HG02938 (cell line): ENCODE measurements around the gene PTPRH.
"Not testable (repeated sequence)": the region's sequence is repeated elsewhere in the genome, so short reads cannot be mapped to it uniquely, and the experiment has no call there.

Source experiments
- ATAC-seq: cut with Tn5 transposase; IDR thresholded peaks from one replicate; pipeline ENCODE4 v1.9.1; 2021; ENCODE audit warnings: mild to moderate bottlenecking, moderate library complexity; ENCODE audit not compliant: unreplicated experiment

Gene PTPRH

DNA sequence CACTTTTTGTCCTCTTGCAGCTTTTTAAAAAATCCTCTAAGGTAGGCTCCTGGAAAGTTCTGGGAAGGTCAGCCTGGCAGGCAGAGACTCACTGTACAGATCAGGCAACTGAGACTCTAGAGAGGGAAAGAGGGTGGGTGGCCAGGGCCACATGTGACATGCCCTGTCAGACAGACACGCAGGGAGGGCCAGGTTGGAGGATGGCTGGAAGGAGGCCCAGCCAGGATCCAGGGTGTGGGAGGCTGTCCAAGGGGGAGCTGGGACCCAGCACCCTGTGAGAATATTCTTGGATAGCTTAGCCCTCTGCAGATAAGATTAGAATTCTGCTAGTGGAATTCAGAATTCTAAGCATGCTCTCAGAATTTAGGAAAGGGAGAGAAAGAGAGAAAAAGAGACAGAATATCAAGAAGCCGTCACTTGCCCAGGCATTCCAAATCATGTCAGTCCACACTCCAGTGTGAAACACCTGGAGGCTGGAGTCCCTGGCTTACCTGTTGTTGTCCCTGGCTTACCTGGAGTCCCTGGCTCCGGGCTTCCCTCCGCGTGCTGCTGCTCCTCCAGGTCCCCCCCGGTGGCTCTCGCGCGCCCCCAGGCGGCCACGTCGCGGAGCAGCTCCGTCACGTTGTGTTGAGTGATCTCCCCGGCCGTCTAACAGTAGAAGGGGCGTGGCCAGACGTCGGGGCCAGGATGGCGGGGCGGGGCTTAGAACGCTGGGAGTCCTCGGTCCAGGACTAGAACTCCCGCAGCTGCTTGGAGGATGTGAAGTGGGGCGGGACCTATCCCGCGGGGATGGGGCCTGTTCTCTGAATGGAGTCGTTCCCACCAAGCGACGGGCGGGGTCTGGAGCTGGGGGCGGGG, 48.9 kb downstream of the PTPRH start:
- ATAC-seq = no peak

DNA sequence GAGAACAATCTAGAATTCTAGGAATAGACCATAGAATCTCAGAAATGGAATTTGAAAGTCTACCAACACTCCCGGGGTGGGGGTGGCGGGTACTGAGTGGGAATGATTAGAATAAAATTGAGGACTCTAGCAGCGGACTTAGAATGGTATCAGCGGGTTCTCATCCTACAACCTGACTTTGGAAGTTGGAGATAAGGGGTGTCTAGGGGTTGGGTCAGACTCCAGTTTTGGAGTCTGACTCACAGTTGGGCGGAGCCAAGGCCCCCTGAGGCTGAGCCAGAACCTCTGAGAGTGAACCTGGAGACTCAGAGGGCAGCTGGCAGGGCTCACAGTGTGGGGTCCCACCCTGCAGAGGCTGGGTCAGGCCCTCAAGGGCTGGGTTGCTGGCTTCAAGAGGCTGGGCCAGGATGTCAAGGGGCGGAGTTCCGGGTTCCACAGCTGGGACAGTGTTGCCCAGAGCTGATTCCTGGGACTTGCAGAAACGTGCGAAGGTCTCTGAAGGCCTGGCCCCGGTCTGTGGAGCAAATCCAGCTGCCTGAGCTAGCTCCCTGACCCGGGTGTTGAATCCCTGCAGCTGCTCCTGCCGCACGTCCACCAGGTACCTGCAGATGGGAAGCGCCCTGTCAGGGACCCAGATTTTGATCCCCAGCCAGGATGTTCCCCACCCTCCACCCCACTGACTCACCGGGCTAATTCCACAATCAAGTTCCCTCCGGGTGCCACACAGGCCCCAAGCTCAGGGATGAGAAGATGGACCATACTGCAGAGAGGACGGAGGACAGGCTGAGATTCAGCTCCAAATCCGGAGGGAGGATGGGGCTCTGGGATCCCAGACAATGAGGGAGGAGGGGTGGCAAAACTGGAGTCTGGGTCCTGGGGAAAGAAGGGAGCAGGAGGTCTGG, 50.2 kb downstream of the PTPRH start:
- no peak for ATAC-seq

DNA sequence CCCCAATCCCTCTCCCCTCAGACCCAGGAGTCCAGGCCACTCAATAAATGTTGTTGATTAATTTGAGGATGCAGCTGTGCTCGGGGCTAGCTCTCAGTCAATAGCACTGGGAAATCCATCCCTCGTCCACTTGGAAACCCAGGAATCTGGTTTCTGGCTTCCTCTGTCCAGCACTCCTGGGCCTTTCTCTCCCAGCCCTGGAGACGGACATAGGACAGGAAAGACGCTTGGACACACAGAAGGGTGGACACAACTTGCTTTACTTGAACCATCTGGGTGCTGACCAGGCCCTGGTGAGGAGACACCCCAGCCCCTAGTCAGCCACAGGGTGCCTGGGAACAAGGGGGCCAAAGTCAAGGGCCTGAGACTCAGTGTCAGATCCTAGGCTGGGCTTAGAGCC, 50.9 kb downstream of the PTPRH start:
- ATAC-seq = no peak

DNA sequence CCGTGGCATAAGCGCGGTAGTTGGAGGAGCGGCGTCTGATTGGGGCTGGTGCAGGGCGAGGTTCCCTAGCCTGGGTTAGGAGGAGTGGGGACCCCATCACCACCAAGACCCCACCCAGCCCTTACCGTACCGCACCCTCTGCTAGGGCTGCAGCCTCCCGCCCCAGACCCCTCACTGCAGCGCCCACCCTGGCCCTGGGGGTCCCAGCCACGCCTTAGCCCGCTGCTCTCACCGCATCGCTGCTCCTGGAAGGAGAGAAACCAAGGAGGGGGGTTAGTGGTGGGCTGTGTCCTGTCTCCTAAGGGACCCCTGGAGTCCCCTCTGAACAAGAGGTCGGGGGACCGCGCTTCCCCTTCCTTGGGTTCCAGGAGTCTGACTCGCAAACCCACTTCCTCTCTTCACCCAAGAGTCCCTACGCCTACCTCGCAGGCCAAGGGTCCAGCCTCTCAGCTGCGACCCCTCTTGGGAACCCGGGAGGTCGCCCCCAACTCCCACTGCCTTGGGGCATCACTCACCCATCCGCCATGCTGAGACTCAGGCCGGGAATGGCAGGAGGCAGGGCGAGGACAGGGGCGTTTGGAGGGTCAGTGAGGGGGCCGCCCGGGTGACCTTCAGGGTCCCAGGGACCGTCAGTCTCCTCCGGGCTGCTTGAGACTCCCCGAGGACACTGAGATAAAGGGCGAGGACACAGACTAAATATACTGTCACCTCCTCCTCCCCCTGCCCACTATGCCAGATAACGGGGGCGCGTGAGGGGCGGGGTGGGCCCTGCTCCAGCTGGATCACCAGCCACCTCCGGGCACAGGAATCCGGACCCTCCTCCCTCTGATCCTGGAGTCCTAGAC, 52.0 kb downstream of the PTPRH start, which contains the start of gene TNNI3:
Gene TNNI3 (minus strand): TSS at position 669 of the 845 bp plus-strand sequence. CDS start 143 bp downstream, at position 526.
- no peak for ATAC-seq

DNA sequence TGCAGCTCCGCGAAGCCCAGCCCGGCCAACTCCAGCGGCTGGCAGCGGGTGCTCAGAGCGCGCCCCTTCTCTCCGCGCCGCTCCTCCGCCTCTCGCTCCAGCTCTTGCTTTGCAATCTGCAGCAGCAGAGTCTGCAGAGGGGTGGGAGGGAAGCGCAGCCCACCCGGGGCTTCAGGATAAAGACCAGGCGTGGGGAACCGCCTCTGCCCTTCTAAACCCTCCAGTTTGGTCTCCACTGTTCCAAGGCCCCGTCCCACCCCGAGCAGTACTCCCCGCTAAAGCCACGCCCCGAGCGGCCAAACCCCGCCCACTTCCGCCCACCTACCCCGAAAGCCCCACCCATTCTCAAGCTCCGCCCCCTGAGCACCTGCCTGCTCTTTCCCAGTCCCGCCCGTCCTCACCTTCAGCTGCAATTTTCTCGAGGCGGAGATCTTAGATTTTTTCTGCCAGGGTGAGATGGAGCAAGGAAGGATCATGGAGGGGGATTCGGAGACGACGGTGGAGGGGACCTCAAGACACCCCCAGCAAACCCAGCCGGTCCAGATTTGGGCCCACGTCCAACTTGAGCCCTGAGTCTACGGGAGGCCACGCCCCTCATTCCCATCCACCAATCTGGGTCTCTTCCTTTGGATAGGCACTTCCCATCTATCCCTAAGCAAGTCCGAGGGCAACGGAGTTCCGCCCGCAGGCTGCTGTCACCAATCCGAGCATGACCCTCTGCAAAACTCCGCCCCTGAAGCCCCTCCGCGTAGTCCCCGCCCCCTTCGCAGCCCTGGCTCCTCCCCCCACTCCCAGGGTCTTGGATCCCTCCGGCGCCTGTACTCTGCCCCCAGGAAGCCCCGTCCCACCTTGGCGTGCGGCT, 52.9 kb downstream of the PTPRH start:
- ATAC-seq = no peak

DNA sequence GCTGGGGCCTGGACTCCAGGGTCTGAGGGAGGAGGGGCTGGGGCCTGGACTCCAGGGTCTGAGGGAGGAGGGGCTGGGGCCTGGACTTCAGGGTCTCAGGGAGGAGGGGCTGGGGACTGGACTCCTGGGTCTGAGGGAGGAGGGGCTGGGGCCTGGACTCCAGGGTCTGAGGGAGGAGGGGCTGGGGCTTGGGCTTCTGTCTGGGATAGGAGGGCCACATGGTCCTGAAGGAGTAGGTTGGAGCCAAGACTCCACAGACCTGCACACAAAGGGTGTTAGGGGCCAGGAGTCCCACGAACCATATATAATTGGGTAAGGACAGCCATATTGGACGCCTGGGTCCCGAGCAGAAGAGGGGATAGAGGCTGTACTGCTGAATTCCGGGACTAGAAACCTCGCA, 53.5 kb downstream of the PTPRH start:
- ATAC-seq = not testable (repeated sequence)

DNA sequence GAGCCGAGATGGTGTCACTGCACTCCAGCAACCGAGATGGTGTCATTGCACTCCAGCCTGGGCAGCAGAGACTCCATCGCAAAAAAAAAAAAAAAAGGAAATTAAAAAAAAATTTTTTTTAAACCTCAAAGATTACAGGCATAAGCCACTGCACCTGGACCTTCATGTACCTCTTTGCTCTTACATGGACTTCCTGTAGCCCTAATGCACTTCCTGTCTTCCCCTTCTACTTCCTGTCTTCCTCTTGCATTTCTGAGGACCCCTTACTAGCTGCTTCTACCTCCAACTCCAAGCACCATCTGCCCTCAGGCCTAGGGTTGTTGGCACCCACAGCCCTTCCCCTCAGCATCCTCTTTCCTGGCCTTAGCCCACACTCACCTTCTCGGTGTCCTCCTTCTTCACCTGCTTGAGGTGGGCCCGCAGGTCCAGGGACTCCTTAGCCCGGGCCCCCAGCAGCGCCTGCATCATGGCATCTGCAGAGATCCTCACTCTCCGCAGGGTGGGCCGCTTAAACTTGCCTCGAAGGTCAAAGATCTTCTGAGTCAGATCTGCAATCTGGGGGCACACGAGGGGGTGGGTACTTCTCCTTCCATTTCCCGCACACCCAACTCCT, 55.5 kb downstream of the PTPRH start:
- ATAC-seq = no peak

DNA sequence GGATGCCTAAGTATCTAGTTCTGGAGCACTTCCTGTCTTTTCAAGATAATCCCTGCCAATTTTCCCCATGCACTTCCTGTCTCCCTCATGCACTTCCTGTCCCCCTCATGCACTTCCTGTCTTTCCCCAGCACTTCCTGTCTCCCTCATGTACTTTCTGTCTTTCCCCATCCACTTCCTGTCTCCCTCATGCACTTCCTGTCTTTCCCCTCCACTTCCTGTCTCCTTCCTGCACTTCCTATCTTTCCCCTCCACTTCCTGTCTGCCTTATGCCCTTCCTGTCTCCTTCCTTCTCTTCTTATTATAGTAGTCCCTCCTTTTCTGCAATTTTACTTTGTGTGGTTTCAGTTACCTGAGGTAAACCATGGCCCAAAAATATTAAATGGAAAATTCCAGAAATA, 57.3 kb downstream of the PTPRH start:
- ATAC-seq = no peak

DNA sequence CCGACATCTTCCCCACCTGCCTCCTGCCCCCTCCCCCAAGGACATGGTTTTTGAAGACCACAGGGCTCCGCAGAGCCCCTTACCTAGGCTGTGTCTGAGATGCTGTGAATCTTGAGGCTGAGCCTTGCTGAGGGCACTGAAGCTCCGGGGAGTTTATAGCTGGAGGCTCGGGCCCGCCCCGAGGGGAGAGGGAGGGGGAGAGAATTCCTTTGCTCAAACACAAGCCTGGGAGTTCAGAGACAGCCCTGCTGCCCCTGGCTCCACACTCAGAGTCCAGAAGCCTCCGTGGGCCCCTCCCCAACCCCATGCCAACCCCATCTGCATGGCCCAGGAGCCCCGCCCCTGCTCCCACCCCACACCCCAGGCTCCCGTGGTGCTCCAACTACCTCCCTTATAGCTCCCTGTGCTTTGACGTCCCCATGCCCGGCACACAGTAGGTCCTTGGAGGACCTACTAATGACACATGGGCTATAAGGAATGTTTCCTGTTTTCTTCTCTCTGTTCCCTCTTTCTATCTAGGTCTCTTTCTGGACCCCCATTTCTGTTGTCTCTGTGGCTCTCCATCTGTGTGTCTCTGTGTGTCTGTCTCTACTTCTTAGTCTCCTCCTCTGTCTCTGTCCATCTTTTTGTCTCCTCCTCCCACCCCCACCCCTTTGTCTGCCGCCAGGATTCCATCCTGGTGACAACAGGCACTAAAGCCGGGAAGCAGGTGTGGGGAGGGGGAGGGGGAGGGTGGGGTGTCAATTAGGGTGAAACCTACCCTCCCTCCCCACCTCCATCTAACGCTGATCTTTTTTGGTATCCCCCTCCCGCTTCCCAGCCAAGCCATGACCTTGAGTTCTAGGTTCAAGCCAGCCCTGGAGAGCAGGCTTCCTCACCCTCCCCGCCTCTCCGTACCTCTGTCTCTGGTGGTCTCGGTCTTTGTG, 60.0 kb downstream of the PTPRH start, which contains the start of gene TNNT1:
Gene TNNT1 (minus strand): TSS at position 129 of the 926 bp plus-strand sequence. CDS start 2,049 bp downstream, outside the sequence.
- ATAC-seq = no peak

DNA sequence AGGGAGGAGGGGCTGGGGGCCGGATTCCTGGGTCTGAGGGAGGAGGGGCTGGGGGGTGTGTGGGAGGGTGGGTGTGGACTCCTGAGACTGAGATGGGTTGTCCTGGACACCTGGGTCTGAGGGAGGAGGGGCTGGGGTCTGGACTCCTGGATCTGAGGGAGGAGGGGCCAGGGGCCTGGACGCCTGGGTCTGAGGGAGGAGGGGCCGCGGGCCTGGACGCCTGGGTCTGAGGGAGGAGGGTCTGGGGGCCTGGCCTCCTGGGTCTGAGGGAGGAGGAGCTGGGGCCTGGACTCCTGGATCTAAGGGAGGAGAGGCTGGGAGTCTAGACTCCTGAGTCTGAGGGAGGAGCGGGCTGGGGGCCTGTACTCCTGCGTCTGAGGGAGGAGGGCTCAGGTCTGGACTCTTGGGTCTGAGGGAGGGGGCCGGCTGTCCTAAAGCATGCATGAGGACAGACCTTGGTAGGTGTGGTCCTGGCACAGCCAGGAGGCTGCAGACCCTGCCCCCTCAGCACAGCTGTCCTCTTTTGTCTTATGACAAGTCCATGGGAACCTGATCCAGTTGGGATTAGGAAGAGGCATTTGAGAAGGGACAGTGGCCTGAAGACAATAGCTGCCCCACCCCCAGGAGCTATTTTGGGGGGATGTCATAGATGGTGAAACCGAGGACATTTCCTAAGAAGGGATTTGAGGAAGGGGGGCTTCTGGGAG, 61.6 kb downstream of the PTPRH start:
- ATAC-seq = no peak

DNA sequence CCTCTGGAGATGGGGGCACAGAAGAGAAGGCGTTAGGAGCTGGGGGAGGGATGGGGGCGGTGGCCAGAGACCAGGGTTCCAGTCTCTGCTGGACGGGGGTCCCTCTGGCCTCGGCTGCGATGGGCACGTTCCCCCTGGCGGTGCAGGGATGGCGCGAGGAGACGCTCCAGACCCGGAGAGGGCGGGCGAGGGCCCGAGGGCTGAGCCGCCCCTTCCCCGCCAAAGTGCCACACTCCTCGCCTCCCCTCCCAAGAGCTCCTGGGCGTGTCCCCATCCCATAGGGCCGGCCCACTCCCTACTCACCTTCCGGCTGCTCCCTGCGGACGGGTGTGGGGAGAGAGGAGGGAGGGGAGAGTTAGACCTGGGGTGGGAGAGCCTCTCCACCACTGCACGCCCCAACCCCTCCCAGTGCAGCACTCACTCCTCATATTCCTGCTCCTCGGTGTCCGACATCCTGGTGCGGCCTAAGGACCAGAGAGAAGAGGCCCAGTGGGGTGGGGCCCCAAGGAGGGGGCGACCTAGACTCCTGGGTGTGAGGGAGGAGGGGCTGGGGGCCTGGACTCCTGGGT, 62.5 kb downstream of the PTPRH start:
- ATAC-seq = no peak

DNA sequence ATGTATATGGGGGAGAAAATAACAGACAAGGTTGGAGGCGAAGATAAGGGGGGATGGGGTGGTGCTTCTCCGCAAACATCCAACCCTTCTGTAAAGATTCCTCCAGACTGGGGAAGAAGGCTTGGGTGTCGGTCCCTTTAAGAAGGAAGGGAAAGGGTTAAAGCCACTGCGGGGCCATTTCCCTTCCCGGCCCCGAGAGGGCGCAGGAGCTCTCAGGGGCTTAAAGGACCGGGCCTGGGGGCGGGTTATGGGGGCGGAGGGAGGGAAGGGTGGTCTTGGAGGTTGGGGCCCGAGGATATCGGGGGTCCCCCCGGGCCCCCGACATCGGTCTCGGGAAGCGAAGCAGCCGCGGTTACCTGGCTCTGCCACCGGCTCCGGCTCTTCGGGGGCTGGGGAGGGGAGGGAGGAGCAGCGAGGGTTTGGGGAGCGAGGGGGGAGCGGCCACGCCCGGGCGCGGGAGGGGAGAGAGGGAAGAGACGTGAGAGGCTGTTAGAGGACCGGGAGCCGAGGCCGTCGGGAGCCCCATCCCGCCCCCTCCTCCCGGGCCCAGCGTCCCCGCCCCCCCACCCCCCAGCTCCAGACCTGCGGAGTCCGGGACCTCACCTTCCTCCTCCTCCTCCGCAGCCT, 63.1 kb downstream of the PTPRH start:
- no peak for ATAC-seq

DNA sequence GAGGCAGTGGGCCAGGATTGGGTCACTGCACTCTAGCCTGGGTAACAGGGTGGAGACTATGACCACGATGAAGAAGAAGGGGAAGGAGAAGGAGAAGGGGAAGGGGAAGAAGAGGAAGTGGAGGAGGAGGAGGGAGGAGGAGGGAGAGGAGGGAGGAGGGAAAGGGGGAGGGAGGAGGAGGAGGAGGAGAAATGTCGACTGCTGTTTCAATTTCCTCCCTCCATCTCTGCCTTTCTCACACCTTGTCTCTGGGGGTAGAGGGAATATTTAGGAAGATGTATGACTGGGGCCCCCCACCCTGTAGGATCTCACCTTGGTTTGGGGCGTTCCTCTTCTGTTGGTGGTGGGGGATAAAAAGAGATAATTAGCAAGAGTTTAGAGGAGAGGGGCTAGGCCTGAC, 64.1 kb downstream of the PTPRH start:
- ATAC-seq = no peak

DNA sequence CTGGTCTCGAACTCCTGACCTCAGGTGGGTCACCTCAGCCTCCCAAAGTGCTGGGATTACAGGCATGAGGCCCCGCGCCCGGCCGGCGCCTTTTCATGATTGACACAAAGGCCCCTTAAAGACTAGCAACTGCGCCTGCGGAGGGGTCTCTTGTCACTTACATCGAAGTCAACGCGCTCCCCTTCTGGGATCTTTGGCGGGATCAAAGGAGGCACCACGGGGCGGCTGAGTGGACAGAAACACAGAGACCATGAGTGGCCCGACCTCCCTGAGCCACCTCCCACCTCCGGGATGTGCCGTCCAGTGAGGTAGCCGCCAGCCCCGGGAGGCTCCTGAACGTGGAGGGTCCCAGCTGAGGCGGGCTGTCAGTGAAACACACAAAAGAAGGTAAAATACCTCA, 67.6 kb downstream of the PTPRH start:
- ATAC-seq = no peak

DNA sequence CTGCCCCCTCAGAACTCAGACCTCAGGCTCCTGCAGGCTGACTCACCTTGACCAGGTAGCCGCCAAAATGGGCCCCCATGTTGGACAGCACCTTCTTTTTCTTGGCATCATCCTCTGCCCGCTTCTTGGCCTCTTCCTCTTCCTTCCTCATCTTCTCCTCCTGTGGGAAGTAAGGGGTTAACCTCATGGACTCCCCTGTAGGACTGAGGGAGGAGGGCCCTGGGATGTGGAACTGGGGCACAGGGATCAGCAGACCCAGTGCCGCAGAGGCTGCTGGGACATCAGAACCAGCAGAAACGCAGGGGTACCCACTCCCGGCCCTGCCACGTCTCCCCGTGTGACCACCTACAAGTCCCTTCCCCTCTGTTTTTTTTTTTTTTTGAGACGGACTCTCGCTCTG, 71.4 kb downstream of the PTPRH start:
- no peak for ATAC-seq

DNA sequence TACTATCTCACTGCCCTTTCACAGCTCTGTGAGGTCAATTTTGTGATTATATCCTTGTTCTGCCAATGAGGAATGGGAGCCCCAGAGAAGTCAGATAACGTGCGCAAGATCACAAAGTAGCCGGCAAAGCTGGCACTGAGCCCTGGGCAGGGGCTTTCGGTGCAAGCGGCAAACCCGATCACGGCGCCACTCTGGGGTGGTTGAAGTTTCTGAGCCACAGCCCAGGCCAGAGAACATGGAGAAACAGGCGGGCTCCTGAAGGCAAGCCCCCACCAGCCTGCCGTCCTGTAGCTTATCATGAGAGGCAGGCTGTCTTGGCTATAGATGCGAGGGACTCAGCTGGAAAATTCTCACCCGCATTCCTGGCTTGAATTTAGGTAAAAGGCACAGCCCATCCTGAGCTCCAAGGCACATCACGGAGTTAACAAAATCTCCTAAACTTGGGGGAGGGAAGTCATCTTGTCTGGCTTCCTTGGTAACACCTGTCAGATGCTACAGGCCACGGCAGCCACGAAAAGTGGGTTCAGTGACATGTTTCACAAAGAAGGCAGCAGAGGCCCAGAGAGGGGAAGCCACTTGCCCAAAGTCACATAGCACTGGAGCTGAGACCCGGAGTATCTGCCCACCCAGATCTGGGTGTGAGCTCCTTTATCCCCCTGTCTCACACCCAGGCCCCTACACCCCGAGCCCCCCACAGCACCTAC, 72.8 kb downstream of the PTPRH start:
- no peak for ATAC-seq
